ENCODE results near the gene FKBP7.
"Not testable (repeated sequence)": the region's sequence is repeated elsewhere in the genome, so short reads cannot be mapped to it uniquely, and the experiment has no call there.

The FKBP7 gene

GRCh38 chr2:178449700-178450523, 28.5 kb downstream of the FKBP7 start:
- DNase-seq (ENCODE audit: low spot score): no peak

- DNase-seq (ENCODE audit: low spot score): no peak
These were observed 29.3 kb downstream of the FKBP7 start for GRCh38 chr2:178448968-178449661.

- DNase-seq (ENCODE audit: low spot score): no peak
These were observed 37.0 kb downstream of the FKBP7 start for GRCh38 chr2:178441426-178441825.

- no peak for DNase-seq (ENCODE audit: low spot score)
These were observed 41.7 kb downstream of the FKBP7 start for GRCh38 chr2:178436662-178437061.

GRCh38 chr2:178429336-178429735, 49.1 kb downstream of the FKBP7 start:
- no peak for DNase-seq (ENCODE audit: low spot score)

GRCh38 chr2:178428396-178428806, 50.0 kb downstream of the FKBP7 start:
- no peak for DNase-seq (ENCODE audit: low spot score)

- no peak for DNase-seq (ENCODE audit: low spot score)
These were observed 50.9 kb downstream of the FKBP7 start for GRCh38 chr2:178427458-178427857.

GRCh38 chr2:178426388-178426787, 52.0 kb downstream of the FKBP7 start:
- no peak for DNase-seq (ENCODE audit: low spot score)

GRCh38 chr2:178425255-178425827, 53.1 kb downstream of the FKBP7 start:
- no peak for DNase-seq (ENCODE audit: low spot score)

- not testable (repeated sequence) for DNase-seq (ENCODE audit: low spot score)
These were observed 54.7 kb downstream of the FKBP7 start for GRCh38 chr2:178423746-178424145.

GRCh38 chr2:178422097-178422496, 56.3 kb downstream of the FKBP7 start:
- no peak for DNase-seq (ENCODE audit: low spot score)

GRCh38 chr2:178420463-178420999, 57.9 kb downstream of the FKBP7 start:
- no peak for DNase-seq (ENCODE audit: low spot score)

GRCh38 chr2:178419123-178419522, 59.3 kb downstream of the FKBP7 start:
- no peak for DNase-seq (ENCODE audit: low spot score)

GRCh38 chr2:178418426-178418825, 60.0 kb downstream of the FKBP7 start:
- no peak for DNase-seq (ENCODE audit: low spot score)

GRCh38 chr2:178417916-178418315, 60.5 kb downstream of the FKBP7 start:
- no peak for DNase-seq (ENCODE audit: low spot score)

- DNase-seq (ENCODE audit: low spot score): no peak
These were observed 62.4 kb downstream of the FKBP7 start for GRCh38 chr2:178415979-178416378.

GRCh38 chr2:178414266-178415247, 63.8 kb downstream of the FKBP7 start:
- peak; percentile 52 for DNase-seq (ENCODE audit: low spot score)
